HepG2 (cell line): ENCODE results near the gene PSMA3. TPM values are rescaled to one million over a fixed set of nuclear protein-coding genes. Genes with fewer than 3 reads are reported as not detected.

Experiments used
- ARID3A ChIP-seq: IDR thresholded peaks from 2 replicates; pipeline ENCODE4 v1.6.1; 2012; ENCODE audit warnings: low read depth, low read length, improper control_type of control experiment
- ARID4A ChIP-seq: sonication (generic); formaldehyde crosslinking; IDR thresholded peaks from 2 replicates; pipeline ENCODE4 v1.5.0; 2020; ENCODE audit warnings: mild to moderate bottlenecking, missing genetic modification reagents, borderline replicate concordance
- ARNT2 ChIP-seq: sonication (generic); formaldehyde crosslinking; IDR thresholded peaks from 2 replicates; pipeline ENCODE4 v1.8.0; 2022; ENCODE audit warnings: mild to moderate bottlenecking, low read depth, missing genetic modification reagents, moderate library complexity
- ATF4 ChIP-seq, 2 experiments: fragments of 450-650 bp in 1 of 2; sonication (generic) in 1 of 2; formaldehyde crosslinking; IDR thresholded peaks; 2 replicates each; pipeline versions ENCODE4 v1.5.0 to v1.8.0; 2020 to 2022; ENCODE audit warnings: mild to moderate bottlenecking in 1 of 2, missing genetic modification reagents in 1 of 2
- HNF1A ChIP-seq, 2 experiments: sonication (generic) in 1 of 2; formaldehyde crosslinking in 1 of 2; IDR thresholded peaks; 2 replicates each; pipeline versions ENCODE4 v1.4.0 to v1.6.1; 2016 to 2020; ENCODE audit warnings: borderline replicate concordance in 1 of 2, low read depth in 1 of 2, mild to moderate bottlenecking in 1 of 2, missing genetic modification reagents in 1 of 2
- HNRNPLL ChIP-seq: fragments of 200-400 bp; formaldehyde crosslinking; IDR thresholded peaks from 2 replicates; pipeline ENCODE4 v1.6.1; 2017; ENCODE audit warnings: mild to moderate bottlenecking, low read depth, low read length; ENCODE audit not compliant: poor library complexity, severe bottlenecking
- KMT2B ChIP-seq: IDR thresholded peaks from 2 replicates; pipeline ENCODE4 v1.6.1; 2016; ENCODE audit warnings: missing genetic modification reagents, missing compliant biosample characterization
- NFKBIZ ChIP-seq: IDR thresholded peaks from 2 replicates; pipeline ENCODE4 v1.6.1; 2018; ENCODE audit warnings: missing genetic modification reagents, missing compliant biosample characterization
- ONECUT2 ChIP-seq: sonication (generic); formaldehyde crosslinking; IDR thresholded peaks from 2 replicates; pipeline ENCODE4 v1.4.0; 2020; ENCODE audit warnings: missing genetic modification reagents
- ZBTB20 ChIP-seq: sonication (generic); formaldehyde crosslinking; IDR thresholded peaks from 2 replicates; pipeline ENCODE4 v1.8.1; 2023; ENCODE audit warnings: missing genetic modification reagents, low read depth, mild to moderate bottlenecking, borderline replicate concordance
- ZNF20 ChIP-seq: sonication (generic); formaldehyde crosslinking; IDR thresholded peaks from 2 replicates; pipeline ENCODE4 v1.4.0; 2020; ENCODE audit warnings: mild to moderate bottlenecking, moderate library complexity, missing genetic modification reagents
- ZNF264 ChIP-seq: sonication (generic); formaldehyde crosslinking; IDR thresholded peaks from 2 replicates; pipeline ENCODE4 v1.4.0; 2020; ENCODE audit warnings: missing genetic modification reagents
- ZNF652 ChIP-seq: IDR thresholded peaks from 2 replicates; pipeline ENCODE4 v1.6.1; 2016; ENCODE audit warnings: low read depth, borderline replicate concordance
- polyA plus RNA-seq, 8 experiments: library from polyadenylated mRNA; depleted of rRNA in 3 of 8; stranded (reverse) in 7 of 8; unstranded in 1 of 8; fragments of >200 nt; fragmentation: Illumina TruSeq in 4 of 8; extraction: Trizol in 4 of 8; gene quantifications; 2 replicates each; pipeline versions ENCODE4 v1.2.1 to v1.2.3, GENCODE V29; 2011 to 2016; ENCODE audit warnings: low read depth in 4 of 8, missing spikeins in 1 of 8, mixed read lengths in 1 of 8; ENCODE audit not compliant: insufficient read depth in 1 of 8
- total RNA-seq, 5 experiments: library from RNA; depleted of rRNA; stranded (reverse); fragments of >200 nt; fragmentation: Illumina TruSeq; extraction: Trizol; gene quantifications; 2 replicates each; pipeline ENCODE4 v1.2.3, GENCODE V29; 2016; ENCODE audit warnings: low read depth in 1 of 5

Gene PSMA3
- total and polyA plus RNA-seq, 2 of the 13 experiments (the other 11 are each of a cell fraction or from before 2014, with no cell fraction given): 232 to 275 TPM

- no peak for TF ChIP-seq HNF1A (IDR thresholded peaks at IDR 0.05; ENCODE audit: low read depth)
- 0 out of 2 replicates have a peak, but pooled peaks have one; percentile 4 for TF ChIP-seq HNF1A (CRISPR knock-in tag; IDR thresholded peaks at IDR 0.05; ENCODE audit: borderline replicate concordance)
- TF ChIP-seq ARNT2 (CRISPR knock-in tag): no peak
- no peak for TF ChIP-seq ONECUT2
- TF ChIP-seq ARID4A (CRISPR knock-in tag): peak; percentile 72; the same call in 1 of the 2 replicates
- TF ChIP-seq ZNF264 (CRISPR knock-in tag): no peak
- TF ChIP-seq HNRNPLL: no peak
- 0 out of 4 replicates have a peak, but pooled peaks of 1 of the 2 experiments have one; percentile 32 for TF ChIP-seq ATF4 (CRISPR knock-in tag; IDR thresholded peaks at IDR 0.05)
- TF ChIP-seq ZNF652 (CRISPR knock-in tag): no peak
- TF ChIP-seq ARID3A: no peak
- no peak for TF ChIP-seq ZNF20 (CRISPR knock-in tag)
- peak; percentile 42; the same call in 1 of the 2 replicates for TF ChIP-seq KMT2B (CRISPR knock-in tag)
- peak; percentile 23; the same call in 1 of the 2 replicates for TF ChIP-seq ZBTB20 (CRISPR knock-in tag)
- no peak for TF ChIP-seq NFKBIZ (CRISPR knock-in tag)
Measured at GRCh38 chr14:58298477-58299400, 54.1 kb downstream of the PSMA3 start, which contains the start of gene ARID4A (continued).
